Right renal cortex interstitium (tissue), 3 donors: ENCODE measurements around the gene IRF8. TPM values are rescaled to one million over a fixed set of nuclear protein-coding genes. Genes with fewer than 3 reads are reported as not detected.

Experiments used
- DNase-seq, 3 donors: peaks; one replicate each; pipeline ENCODE4 v3.0.0-alpha.2; 2013; ENCODE audit warnings: low read depth in 3 of 3, low spot score in 2 of 3
- polyA plus RNA-seq, 3 donors: library from polyadenylated mRNA; unstranded; fragments of 120-200 nt; gene quantifications; one replicate each; pipeline ENCODE4 v1.2.1, GENCODE V29; 2013; ENCODE audit not compliant: insufficient read length in 3 of 3

IRF8 gene
- polyA plus RNA-seq, 3 donors: 4.5 to 7.2 (median 5.7) TPM

GRCh38 chr16:85911251-85911930, 12.4 kb downstream of the IRF8 start:
- DNase-seq: no peak

DNA sequence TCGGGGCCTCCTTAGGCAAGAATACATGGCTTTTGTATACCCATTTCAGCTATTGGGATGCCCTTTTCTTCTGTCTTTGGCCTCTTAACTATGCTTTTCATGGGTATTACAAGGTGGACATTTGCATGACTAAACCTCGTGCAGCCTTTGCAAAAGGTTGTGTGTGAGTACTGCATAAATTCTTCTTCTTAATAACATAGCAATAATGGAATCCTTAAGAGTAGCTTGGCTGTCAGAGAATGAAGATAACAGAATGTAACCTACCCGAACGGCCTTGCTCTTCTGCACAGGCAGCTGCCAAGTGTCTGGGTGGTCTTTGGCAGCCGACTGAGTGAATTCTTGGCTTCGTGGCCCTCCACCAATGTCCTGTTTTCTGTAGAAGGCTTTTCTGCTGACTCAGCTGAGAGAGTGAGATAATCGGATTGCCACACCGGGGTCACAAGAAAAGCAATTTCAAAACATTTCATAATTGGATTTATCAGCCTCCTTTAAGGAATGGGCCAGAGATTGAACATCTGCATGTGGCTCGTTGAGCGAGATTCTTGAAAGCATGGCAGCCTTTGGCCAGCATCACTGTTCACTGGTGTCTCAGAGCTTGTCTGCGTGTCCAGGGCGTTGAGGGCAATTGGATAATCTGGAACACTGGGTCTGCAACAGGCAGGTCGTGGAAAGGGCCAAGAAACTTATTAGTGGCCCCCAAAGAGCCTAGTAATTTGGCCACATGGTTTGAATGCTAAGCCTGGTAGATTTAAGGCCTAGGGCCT, 13.4 kb downstream of the IRF8 start:
- no peak for DNase-seq

DNA sequence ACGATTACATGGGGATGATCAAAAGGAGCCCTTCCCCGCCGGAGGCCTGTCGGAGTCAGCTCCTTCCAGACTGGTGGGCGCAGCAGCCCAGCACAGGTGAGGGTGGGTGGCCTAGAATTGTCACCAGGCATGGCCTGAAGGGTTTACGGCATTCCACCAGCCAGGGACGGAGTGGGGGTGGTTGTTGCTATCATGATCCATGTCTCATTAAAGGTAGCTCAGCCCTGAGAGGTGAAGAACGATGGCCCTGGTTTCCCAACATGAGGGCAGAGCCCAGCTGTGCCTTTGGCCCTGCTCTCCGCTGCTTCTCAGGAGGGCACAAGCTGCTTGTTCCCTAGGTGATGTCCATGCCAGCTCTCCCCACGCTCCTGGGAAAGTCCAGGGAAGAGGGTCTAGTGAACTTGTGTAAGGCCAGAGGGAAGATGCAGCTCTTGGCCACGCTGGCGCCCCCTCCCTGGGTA, 14.2 kb downstream of the IRF8 start:
- DNase-seq: no peak

GRCh38 chr16:85913688-85914422, 14.9 kb downstream of the IRF8 start:
- no peak for DNase-seq

DNA sequence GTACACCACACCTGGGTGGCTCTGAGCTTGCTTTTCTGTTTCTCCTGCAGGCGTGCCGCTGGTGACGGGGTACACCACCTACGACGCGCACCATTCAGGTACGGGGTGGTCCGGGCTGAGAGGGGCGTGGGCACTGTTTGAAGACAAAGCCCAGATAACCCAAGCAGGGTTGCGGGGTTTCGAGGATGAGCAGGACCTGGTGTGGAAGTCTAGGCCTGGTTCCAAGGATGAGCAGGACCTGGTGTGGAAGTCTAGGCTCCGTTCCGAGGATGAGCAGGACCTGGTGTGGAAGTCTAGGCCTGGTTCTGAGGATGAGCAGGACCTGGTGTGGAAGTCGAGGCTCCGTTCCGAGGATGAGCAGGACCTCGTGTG, 15.4 kb downstream of the IRF8 start:
- DNase-seq: no peak

GRCh38 chr16:85915125-85915845, 16.3 kb downstream of the IRF8 start:
- DNase-seq: no peak

DNA sequence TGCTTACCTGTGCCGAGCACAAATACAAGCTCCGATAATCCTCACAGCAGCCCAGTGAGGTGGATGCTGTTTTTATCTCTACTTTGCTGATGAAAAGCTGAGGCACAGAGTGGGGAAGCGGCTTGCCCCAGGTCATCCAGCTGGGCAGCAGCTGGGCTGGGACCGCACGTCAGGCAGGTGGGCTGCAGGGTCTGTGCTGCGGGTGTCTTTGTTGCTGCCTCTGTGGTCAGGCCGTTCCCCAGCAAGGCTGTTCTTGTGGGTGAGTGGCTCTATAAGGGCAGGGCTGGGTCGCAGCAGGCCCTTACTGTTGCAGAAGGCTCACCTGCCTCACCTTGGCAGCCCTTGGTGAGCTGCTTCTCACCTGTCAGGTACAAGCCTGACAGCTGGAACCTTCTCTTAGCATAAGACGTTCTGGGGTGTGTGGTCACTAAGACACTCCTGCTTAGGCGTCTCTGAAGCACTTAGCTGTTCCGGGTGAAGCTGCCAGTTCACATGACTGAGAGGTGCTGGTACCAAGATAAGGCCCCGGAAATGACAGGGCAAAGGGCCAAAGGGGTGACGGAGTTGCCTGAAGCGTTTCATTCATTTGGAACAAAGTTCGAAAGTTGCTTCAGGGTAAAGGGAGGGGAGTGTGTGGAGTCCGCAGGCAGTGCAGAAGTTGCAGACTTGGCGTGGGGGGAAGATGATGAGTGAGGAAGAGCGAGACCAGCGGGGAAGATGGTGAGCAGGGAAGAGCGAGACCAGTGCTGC, 17.4 kb downstream of the IRF8 start:
- no peak for DNase-seq

- DNase-seq: no peak
These were observed 18.1 kb downstream of the IRF8 start for GRCh38 chr16:85917012-85917411.

DNA sequence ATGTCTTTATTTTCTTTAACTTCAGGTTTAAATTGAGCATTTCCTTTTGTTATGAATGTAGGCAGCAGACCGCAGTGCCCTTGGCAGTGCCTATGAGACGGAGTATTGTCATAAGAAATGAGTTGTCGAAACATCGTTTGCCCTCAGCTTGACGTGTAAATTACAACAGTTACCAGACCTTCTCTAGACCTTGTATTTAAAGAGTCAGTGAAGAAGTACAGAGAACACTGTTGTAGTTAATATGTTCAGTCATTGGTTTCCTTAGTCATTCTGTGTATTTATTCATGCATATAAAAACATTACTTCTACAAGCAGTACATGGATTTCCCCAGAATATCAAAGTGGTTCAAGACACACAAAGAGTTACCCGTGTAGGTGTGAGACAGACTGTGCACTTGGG, 19.0 kb downstream of the IRF8 start:
- no peak for DNase-seq

DNA sequence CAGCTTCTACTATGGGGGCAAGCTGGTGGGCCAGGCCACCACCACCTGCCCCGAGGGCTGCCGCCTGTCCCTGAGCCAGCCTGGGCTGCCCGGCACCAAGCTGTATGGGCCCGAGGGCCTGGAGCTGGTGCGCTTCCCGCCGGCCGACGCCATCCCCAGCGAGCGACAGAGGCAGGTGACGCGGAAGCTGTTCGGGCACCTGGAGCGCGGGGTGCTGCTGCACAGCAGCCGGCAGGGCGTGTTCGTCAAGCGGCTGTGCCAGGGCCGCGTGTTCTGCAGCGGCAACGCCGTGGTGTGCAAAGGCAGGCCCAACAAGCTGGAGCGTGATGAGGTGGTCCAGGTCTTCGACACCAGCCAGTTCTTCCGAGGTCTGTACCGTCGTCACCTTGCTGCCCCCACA, 19.5 kb downstream of the IRF8 start:
- DNase-seq: no peak

DNA sequence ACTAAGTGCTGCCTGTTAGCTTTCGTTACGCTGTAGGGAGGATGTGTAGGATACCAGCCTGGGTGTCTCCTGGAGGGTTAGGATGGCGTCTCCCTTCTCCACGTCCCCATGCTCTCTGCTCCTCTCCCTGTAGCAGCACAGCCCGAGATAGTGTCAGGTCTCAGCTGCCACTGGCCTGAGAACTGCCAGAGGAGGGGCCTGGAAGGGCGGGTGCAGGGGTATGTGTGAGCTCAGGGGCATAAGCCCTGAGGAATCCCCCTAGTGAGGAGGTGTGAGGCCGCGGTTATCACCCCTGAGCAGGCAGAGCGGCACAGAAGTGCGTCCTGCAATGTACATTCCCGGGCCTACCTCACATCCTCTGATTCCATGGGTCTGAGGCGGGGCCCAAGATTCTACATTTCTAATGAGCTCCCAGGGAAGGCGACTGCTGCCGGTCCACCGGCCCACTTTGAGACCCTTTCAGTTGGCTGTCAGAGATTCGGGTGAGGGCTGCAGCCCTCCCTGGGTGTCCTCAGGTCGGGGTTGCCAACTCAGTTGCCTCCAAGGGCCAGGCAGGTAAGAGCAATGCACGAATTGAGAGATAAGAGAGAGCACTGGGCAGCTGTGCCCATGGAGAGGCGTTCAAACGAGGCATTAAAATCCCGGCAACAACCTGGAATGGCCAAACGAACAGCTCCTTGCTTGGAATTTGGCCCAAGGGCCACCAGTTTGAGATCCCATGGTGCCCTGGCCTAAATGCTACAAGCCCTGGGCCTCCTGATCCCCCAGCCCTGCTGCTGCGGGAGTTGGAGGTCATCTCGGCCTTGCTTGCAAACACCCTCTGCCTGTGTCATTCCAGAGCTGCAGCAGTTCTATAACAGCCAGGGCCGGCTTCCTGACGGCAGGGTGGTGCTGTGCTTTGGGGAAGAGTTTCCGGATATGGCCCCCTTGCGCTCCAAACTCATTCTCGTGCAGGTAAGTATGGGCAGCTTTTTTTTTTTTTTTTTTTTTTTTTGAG, 20.6 kb downstream of the IRF8 start:
- no peak for DNase-seq

GRCh38 chr16:85921026-85921425, 22.1 kb downstream of the IRF8 start:
- DNase-seq: no peak

DNA sequence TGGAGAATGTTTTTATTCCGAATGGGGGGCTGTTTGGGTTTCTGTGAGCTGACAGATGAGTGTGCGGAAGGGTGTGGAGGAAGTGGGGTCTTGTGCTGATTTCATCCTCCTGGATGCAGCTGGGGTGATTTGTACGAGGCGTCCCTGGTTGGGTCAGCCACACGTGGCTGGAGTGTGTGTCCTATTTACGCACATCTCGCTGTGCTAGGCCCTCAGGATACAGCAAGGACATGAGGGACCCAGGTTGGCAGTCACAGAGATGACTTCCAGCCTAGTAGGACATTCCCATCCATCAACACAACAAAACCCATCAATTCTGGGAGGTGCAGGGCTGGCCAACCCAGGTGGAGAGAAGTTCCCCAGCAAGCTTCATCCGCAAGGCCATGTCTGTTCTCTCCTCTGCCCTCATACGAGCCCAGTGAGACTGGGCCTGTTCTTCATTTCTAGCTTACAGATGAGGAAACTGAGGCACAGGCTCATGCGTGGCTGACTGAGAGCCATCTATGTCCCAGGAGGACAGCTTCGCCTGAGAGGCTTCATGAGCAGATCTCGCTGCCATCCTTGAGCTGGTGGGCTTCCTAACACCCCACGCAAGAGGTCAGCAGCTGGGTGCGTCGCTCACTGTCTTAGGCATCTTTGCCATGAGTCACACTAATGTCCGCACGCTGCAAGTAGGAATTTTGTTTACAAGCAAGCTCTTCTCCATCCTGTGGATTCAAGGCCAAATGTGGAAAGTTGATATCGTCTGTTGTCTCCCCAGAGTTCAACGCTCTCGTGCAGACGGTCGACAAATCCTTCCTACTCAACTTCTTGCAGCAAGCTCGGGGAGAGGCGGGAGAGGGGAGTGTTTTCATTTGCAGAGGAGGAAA, 24.4 kb downstream of the IRF8 start:
- DNase-seq: no peak

GRCh38 chr16:85924675-85925074, 25.7 kb downstream of the IRF8 start:
- DNase-seq: no peak

DNA sequence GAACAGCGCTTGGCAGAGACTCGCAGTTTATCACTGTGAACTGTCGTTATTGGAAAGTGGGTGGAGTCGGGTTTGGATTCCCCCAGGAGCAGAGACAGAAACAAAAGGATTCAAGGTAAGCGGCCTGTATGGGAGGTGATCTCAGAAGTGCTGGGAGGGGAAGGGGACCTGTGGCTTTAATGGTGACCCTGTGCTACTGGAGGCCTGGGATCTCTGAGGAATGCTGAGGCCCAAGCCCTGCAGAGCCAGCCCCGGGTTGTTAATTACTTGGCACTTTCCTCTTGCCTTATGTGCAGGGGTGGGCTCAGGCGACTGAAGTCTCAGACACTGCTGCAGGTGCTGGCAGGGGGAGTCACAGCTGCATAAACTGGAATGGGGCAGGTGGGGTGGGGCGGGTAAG, 27.4 kb downstream of the IRF8 start:
- DNase-seq: no peak

- DNase-seq: no peak
These were observed 28.4 kb downstream of the IRF8 start for GRCh38 chr16:85927371-85927770.

DNA sequence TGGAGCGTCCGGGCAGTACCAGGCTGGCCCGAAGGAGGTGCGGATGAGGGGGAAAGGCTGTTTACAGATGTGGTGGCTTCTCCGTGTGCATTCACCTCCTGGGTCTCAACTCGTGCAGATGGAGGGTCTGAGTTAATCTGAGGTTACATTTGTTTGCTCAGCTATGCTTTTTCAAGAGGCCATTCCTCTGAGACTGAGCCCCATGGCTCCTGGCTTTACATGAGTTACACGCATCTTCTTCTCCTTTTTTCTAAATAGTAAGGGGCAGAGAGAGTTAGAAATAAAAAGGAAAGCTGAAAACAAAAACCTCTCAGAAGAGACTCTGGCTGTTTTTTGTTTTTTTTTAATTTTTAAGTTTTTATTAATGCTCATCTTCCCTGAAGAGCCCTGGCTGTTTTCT, 29.0 kb downstream of the IRF8 start:
- DNase-seq: no peak

GRCh38 chr16:85928401-85928820, 29.4 kb downstream of the IRF8 start:
- DNase-seq: no peak
